KMS-11 (cell line): ENCODE results near the gene TMEM225B.

ENCODE experiments used
- H2AFZ ChIP-seq: fragments of 200-600 bp; sonication (generic); 2 replicates; pipeline ENCODE4 v1.6.1; 2016; ENCODE audit warnings: antibody characterized with exemption, mixed run types, low read depth
- H3K27ac ChIP-seq: fragments of 200-600 bp; sonication (generic); 2 replicates; pipeline ENCODE4 v1.6.1; 2016; ENCODE audit warnings: mild to moderate bottlenecking, mixed run types
- H3K27me3 ChIP-seq: fragments of 200-600 bp; sonication (generic); 2 replicates; pipeline ENCODE4 v1.6.1; 2017; ENCODE audit warnings: mild to moderate bottlenecking, low read depth, mixed run types, moderate library complexity; ENCODE audit not compliant: insufficient read depth
- H3K36me3 ChIP-seq: fragments of 200-600 bp; sonication (generic); 2 replicates; pipeline ENCODE4 v1.6.1; 2017; ENCODE audit warnings: mild to moderate bottlenecking, mixed run types; ENCODE audit not compliant: insufficient read depth
- H3K4me1 ChIP-seq: fragments of 200-600 bp; sonication (generic); 2 replicates; pipeline ENCODE4 v1.6.1; 2016; ENCODE audit warnings: mild to moderate bottlenecking, low read depth, mixed run types; ENCODE audit not compliant: poor library complexity, severe bottlenecking
- H3K4me2 ChIP-seq: fragments of 200-600 bp; sonication (generic); 2 replicates; pipeline ENCODE4 v1.7.0; 2016; ENCODE audit warnings: mild to moderate bottlenecking, mixed run types
- H3K4me3 ChIP-seq: fragments of 200-600 bp; sonication (generic); IDR thresholded peaks from 2 replicates; pipeline ENCODE4 v1.6.1; 2017; ENCODE audit warnings: low read depth, low read length, mixed read lengths; ENCODE audit not compliant: insufficient read depth
- H3K79me2 ChIP-seq: fragments of 200-600 bp; sonication (generic); 2 replicates; pipeline ENCODE4 v1.6.1; 2016; ENCODE audit warnings: low read depth, mixed run types; ENCODE audit not compliant: insufficient read depth
- H3K9ac ChIP-seq: fragments of 200-600 bp; sonication (generic); 2 replicates; pipeline ENCODE4 v1.6.1; 2016; ENCODE audit warnings: mild to moderate bottlenecking, mixed run types
- H4K20me1 ChIP-seq: fragments of 200-600 bp; sonication (generic); 2 replicates; pipeline ENCODE4 v1.6.1; 2016; ENCODE audit warnings: mild to moderate bottlenecking, mixed run types; ENCODE audit not compliant: insufficient read depth
- TF ChIP-seq, protein P1 (sequence below): fragments of 200-600 bp; sonication (generic); conservative IDR thresholded peaks from 2 replicates; pipeline ENCODE4 v1.6.1; 2017; ENCODE audit warnings: low read depth, mild to moderate bottlenecking, antibody characterized with exemption, low read length, moderate library complexity, mixed read lengths

Gene TMEM225B

DNA sequence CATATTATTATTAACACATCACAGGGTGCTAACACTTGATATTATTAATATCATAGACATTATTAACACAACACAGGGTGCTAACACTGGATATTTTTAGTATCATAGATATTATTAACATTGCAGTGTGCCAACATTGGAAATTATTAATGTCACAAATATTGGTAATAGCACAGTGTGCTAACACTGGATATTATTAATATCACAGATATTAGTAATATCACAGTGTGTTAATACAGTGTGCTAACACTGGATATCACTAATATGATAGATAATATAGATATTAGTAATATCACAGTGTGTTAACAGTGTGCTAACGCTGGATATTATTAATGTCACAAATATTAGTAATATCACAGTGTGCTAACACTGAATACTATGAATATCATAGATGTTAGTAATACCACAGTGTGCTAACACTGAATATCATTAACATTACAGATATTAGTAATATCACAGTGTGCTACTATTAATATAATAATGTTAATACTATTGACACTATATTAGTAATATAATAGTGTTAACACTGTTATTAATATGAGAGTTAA lies 1.6 kb upstream of the TMEM225B start:
- Histone ChIP-seq H3K4me2 (no peak overlapping the region), H2AFZ (no peak overlapping the region), H3K36me3 (no peaks in the 10 kb centered on the region), H3K27ac (no peak overlapping the region), H3K9ac (no peak overlapping the region), H3K27me3 (no peaks in the 10 kb centered on the region), H3K79me2 (no peaks in the 10 kb centered on the region), H3K4me3 (no peak overlapping the region), H4K20me1 (no peaks in the 10 kb centered on the region), H3K4me1 (no peaks in the 10 kb centered on the region)
- TF ChIP-seq, protein P1, sequence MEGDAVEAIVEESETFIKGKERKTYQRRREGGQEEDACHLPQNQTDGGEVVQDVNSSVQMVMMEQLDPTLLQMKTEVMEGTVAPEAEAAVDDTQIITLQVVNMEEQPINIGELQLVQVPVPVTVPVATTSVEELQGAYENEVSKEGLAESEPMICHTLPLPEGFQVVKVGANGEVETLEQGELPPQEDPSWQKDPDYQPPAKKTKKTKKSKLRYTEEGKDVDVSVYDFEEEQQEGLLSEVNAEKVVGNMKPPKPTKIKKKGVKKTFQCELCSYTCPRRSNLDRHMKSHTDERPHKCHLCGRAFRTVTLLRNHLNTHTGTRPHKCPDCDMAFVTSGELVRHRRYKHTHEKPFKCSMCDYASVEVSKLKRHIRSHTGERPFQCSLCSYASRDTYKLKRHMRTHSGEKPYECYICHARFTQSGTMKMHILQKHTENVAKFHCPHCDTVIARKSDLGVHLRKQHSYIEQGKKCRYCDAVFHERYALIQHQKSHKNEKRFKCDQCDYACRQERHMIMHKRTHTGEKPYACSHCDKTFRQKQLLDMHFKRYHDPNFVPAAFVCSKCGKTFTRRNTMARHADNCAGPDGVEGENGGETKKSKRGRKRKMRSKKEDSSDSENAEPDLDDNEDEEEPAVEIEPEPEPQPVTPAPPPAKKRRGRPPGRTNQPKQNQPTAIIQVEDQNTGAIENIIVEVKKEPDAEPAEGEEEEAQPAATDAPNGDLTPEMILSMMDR = no peak

DNA sequence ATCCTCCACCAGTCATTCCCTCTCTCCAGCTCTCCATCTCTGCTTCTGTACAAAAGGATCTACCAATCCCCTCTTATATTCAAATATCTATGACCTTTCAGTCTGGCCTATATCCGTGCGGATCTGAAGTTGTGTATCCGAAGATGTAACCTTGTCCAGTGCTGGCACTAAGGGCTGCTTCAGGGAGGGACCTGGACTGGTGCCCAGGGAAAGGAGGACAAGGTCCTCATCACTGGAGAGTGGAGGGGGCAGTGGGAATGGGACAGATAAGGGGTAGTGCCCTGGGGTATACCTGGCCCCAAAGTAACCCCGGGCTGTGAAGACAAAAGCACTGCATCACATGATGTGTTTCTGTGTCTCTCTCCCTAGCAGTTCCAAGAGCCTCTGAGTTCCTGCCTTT lies 1.8 kb downstream of the TMEM225B start:
- TF ChIP-seq, protein P1 = no peak
- no peak overlapping the region for H2AFZ ChIP-seq

DNA sequence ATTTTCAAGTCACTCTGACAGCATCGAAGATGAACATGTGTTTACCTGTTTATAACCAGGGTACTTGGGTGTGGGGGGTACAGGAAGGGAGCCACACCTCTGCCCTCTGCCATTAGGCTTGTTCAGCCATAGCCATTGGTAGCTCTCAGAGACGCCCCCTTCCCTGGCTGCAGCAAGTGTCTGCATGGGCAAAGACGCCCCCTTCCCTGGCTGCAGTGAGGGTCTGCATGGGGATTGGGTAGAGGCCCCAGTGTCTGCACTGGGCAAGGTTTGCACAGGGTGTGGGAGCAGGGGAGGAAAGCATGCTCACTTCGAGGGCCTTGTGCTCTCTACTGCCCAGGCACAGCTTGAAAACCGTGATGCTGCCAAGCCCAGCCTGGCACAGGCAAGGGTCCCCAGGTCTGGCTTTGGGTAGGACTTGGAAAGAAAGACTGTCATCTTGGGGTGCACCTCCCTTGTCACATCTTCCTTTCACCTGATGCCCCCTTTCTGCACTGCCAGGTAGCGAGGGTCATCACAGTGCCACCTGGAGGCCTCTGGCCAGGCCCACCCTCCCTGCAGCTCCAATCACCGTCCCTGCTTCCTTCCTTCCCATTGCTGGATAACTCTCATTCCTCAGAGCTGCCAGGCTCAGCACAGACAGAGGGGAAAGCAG lies 3.7 kb downstream of the TMEM225B start:
- TF ChIP-seq, protein P1 = no peak
- H2AFZ ChIP-seq = no peak overlapping the region
- no peaks in the 10 kb centered on the region for H3K4me1 ChIP-seq
- H3K4me3 ChIP-seq = no peak overlapping the region
- no peaks in the 10 kb centered on the region for H4K20me1 ChIP-seq
- H3K9ac ChIP-seq = no peak overlapping the region
- no peaks in the 10 kb centered on the region for H3K79me2 ChIP-seq
- no peaks in the 10 kb centered on the region for H3K36me3 ChIP-seq
- no peak overlapping the region for H3K27ac ChIP-seq
- H3K4me2 ChIP-seq = no peak overlapping the region
- no peaks in the 10 kb centered on the region for H3K27me3 ChIP-seq

More for the DNA sequence above, 1.8 kb downstream of the TMEM225B start:
- H3K4me1 ChIP-seq = no peaks in the 10 kb centered on the region
- H3K27me3 ChIP-seq = no peaks in the 10 kb centered on the region
- H3K9ac ChIP-seq = no peak overlapping the region
- no peaks in the 10 kb centered on the region for H4K20me1 ChIP-seq
- no peaks in the 10 kb centered on the region for H3K36me3 ChIP-seq
- H3K4me3 ChIP-seq = no peak overlapping the region
- H3K79me2 ChIP-seq = no peaks in the 10 kb centered on the region
- no peak overlapping the region for H3K27ac ChIP-seq
- H3K4me2 ChIP-seq = no peak overlapping the region

DNA sequence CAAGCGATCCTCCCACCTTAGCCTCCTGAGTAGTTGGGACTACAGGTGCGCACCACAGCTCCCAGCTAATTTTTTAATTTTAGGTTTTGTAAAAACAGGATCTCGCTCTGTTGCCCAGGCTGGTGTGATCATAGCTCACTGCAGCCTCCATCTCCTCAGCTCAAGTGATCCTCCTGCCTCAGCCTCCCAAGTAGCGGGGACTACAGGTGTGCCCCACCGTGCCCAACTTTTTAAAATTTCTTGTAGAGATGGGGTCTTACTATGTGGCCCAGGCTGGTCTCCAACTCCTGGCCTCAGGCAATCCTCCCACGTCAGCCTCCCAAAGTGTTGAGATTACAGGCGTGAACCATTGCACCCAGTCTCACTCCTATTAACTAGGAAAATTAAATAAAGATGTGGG lies 7.5 kb downstream of the TMEM225B start:
- Histone ChIP-seq H3K4me2 (no peak overlapping the region), H3K27ac (no peak overlapping the region), H3K27me3 (no peaks in the 10 kb centered on the region), H3K36me3 (no peaks in the 10 kb centered on the region), H3K4me1 (no peaks in the 10 kb centered on the region), H2AFZ (no peak overlapping the region), H3K4me3 (no peak overlapping the region), H4K20me1 (no peaks in the 10 kb centered on the region), H3K79me2 (no peaks in the 10 kb centered on the region), H3K9ac (no peak overlapping the region)
- TF ChIP-seq, protein P1 = no peak
